Gastrocnemius medialis (tissue), 4 donors: ENCODE data around the gene C1orf174. TPM values are rescaled to one million over a fixed set of nuclear protein-coding genes. Genes with fewer than 3 reads are reported as not detected.

Experiments
- ATAC-seq, 2 donors: fragments of 150-250 bp; one replicate each; pipeline ENCODE4 v1.9.1; 2016
- DNase-seq, 2 donors: peaks; one replicate each; pipeline ENCODE4 v3.0.0-alpha.2; 2019
- H3K27ac ChIP-seq, 4 donors: fragments of 200-600 bp; sonication (generic); 1 replicate in 1 of 4; 2 replicates in 3 of 4; pipeline ENCODE4 v1.5.1; 2016 to 2018; ENCODE audit warnings: mild to moderate bottlenecking in 2 of 4, moderate library complexity in 1 of 4
- H3K27me3 ChIP-seq, 3 donors: fragments of 200-600 bp; sonication (generic) in 2 of 3; 1 replicate in 1 of 3; 2 replicates in 2 of 3; pipeline versions ENCODE4 v1.5.1 to v1.6.0; 2016 to 2019; ENCODE audit warnings: mild to moderate bottlenecking in 1 of 3, moderate library complexity in 1 of 3
- H3K36me3 ChIP-seq, 2 donors: fragments of 200-600 bp; sonication (generic) in 1 of 2; one replicate each; pipeline ENCODE4 v1.5.1; 2017 to 2018
- H3K4me1 ChIP-seq, 2 donors: fragments of 200-600 bp; sonication (generic) in 1 of 2; one replicate each; pipeline ENCODE4 v1.5.1; 2016 to 2017; ENCODE audit warnings: mild to moderate bottlenecking in 2 of 2
- H3K4me3 ChIP-seq, 4 donors: fragments of 200-600 bp; sonication (generic) in 3 of 4; 1 replicate in 1 of 4; 2 replicates in 3 of 4; pipeline ENCODE4 v1.5.1; 2016 to 2019; ENCODE audit warnings: mild to moderate bottlenecking in 2 of 4
- H3K9me3 ChIP-seq, 3 donors: fragments of 200-600 bp; sonication (generic) in 2 of 3; 1 replicate in 1 of 3; 2 replicates in 2 of 3; pipeline ENCODE4 v1.5.1; 2016 to 2019
- POLR2A ChIP-seq, 2 donors: fragments of 450-650 bp; IDR thresholded peaks; one replicate each; pipeline ENCODE4 v1.6.1; 2017; ENCODE audit warnings: antibody characterized with exemption in 2 of 2, mild to moderate bottlenecking in 2 of 2, moderate library complexity in 2 of 2
- in situ Hi-C, 4 donors: fragments of 200-750 bp; cut with MboI; loops; one replicate each; pipeline versions ENCODE4 v1.15.0 to v1.8.0; 2017; ENCODE audit warnings: low sequenced_read_pairs in 4 of 4
- intact Hi-C: fragments of 100-400 bp; cut with DNase I; formaldehyde crosslinking; loops from one replicate; pipeline ENCODE4 v1.15.1; 2023; ENCODE audit warnings: low total_unique reads
- total RNA-seq, 4 donors: library from RNA; depleted of rRNA; stranded (reverse); fragments of >200 nt; gene quantifications; one replicate each; pipeline versions ENCODE4 v1.1.0 to v1.2.3, GENCODE V29; 2016
- TF ChIP-seq, protein P1 (sequence below), 5 experiments: fragments of 450-650 bp in 3 of 5; fragments of 200-600 bp in 2 of 5; sonication (generic) in 2 of 5; IDR thresholded peaks in 4 of 5; conservative IDR thresholded peaks in 1 of 5; 1 replicate in 4 of 5; 2 replicates in 1 of 5; pipeline ENCODE4 v1.5.1; 2016 to 2019; ENCODE audit warnings: antibody characterized with exemption in 5 of 5, mild to moderate bottlenecking in 3 of 5, moderate library complexity in 3 of 5

The C1orf174 gene
- total RNA-seq, 4 donors from 2014 or later: 10.1 to 28.5 (median 13.5) TPM

DNA sequence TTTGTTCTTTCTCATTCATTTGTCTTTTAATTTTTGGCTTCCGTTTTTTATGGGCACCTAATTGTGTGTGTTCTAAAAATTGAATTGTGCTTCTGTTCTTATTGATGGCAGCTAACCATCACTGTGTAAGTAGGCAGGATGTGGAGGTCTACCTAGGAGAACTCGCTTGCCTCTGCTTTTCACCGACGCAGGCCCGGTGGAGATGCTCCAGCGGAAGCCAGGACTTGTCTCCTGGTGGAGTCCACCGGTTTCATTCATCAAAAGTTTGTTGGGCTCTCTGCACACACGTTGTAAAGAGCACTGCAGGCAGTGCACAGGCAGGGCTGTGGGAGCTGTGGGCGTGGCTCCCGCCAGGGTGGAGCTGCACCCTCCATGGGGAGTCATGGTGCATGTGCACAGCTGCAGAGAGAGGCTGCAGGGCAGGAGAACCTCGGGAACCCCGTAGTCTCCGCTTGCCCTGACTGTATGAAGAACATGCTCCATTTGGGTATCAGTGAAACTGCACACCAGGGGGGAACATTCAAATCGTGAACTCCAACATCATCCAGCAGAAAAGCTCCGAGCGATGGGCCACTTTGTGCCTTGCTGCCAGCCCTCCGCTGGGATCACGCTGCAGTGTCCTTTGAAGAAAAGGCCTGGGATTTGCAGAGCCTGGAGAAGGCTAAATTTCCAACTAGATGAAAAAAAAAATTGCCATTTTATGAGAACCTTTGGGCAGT, 6.0 kb upstream of the C1orf174 start:
- in situ Hi-C loops: no loop called here
- ATAC-seq: no peak
- H3K36me3 ChIP-seq: no peaks in the 10 kb centered on the region
- no peak for TF ChIP-seq POLR2A (IDR thresholded peaks at IDR 0.05)
- TF ChIP-seq, protein P1, sequence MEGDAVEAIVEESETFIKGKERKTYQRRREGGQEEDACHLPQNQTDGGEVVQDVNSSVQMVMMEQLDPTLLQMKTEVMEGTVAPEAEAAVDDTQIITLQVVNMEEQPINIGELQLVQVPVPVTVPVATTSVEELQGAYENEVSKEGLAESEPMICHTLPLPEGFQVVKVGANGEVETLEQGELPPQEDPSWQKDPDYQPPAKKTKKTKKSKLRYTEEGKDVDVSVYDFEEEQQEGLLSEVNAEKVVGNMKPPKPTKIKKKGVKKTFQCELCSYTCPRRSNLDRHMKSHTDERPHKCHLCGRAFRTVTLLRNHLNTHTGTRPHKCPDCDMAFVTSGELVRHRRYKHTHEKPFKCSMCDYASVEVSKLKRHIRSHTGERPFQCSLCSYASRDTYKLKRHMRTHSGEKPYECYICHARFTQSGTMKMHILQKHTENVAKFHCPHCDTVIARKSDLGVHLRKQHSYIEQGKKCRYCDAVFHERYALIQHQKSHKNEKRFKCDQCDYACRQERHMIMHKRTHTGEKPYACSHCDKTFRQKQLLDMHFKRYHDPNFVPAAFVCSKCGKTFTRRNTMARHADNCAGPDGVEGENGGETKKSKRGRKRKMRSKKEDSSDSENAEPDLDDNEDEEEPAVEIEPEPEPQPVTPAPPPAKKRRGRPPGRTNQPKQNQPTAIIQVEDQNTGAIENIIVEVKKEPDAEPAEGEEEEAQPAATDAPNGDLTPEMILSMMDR (IDR thresholded peaks at IDR 0.05 in 4 of 5, conservative IDR thresholded peaks at IDR 0.05 in 1 of 5): no peak
- DNase-seq: no peak
- H3K9me3 ChIP-seq: no peaks in the 10 kb centered on the region
- peaks cover 0 to 8% of the 10 kb centered on the region in 2 donors for H3K4me1 ChIP-seq
- no peak overlapping the region for H3K27ac ChIP-seq
- H3K4me3 ChIP-seq: no peak overlapping the region
- peaks cover 0 to 6% (median 0%) of the 10 kb centered on the region in 3 donors for H3K27me3 ChIP-seq
- intact Hi-C loops: loop anchor here (10.0 kb wide), 1 partner anchor 281 kb away; the partner anchor contains the start of gene TPRG1L

DNA sequence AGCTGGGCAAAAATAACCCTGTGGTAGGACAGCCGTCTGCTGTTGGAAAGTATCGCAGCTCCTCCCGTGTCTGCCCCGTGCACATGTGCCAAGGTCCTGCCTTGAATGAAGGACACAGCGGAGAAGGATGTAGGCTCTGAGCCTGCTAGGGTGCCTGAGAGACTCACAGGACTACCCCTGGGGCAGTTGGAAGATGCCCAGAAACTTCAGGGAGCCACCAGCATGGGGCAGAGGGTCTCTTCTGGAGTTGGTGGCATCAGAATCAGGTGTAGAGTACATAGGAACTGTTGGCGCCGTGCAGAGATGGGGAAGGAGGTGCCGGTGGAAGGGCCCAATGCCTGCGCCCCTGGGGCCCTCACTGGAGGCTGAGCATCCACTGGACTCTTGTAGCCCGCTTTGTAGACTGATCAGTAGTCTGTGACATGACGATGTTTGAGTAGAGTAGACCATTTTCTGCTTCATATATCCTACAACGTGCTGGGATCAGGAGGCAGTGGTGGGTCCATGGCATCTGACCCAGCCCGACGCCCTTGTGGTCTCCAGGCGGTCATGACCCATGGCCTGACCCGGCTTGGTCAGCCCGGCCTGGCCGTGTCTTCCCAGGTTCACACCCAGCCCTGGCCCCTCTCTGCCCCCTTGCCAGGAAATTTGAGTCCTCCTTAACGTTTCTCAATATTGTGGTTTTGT, 5.3 kb upstream of the C1orf174 start:
- ATAC-seq: no peak
- intact Hi-C loops (loop anchor here (10.0 kb wide), 1 partner anchor 281 kb away; the partner anchor contains the start of gene TPRG1L), in situ Hi-C loops (no loop called here)
- Histone ChIP-seq H3K4me3 (no peak overlapping the region), H3K36me3 (no peaks in the 10 kb centered on the region), H3K9me3 (no peaks in the 10 kb centered on the region), H3K4me1 (peaks cover 0 to 8% of the 10 kb centered on the region in 2 donors), H3K27ac (no peak overlapping the region), H3K27me3 (no peaks in the 10 kb centered on the region)
- no peak for DNase-seq
- TF ChIP-seq POLR2A (IDR thresholded peaks at IDR 0.05): no peak
- TF ChIP-seq, protein P1 (IDR thresholded peaks at IDR 0.05 in 4 of 5, conservative IDR thresholded peaks at IDR 0.05 in 1 of 5): no peak

DNA sequence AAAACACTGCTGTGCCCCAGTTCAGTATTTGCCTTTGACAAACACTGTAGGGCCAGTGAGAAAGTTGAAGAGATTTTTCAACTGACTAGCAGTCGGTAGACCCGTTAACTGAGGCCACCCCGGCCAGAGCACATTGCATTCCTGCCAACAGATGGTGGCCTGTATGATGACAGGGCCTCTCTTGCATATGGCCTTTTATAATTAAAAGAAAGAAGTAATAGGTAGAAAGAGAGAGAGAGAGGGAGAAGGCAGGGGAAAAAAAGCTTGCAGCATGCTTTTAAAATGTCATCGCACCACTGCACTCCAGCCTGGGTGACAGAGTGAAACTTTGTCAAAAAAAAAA, 4.7 kb upstream of the C1orf174 start:
- ATAC-seq: no peak
- H3K9me3 ChIP-seq: no peaks in the 10 kb centered on the region
- no peaks in the 10 kb centered on the region for H3K36me3 ChIP-seq
- no peak overlapping the region for H3K4me3 ChIP-seq
- H3K4me1 ChIP-seq: peaks cover 0 to 8% of the 10 kb centered on the region in 2 donors
- no peaks in the 10 kb centered on the region for H3K27me3 ChIP-seq
- intact Hi-C loops (loop anchor here (5.0 to 10.0 kb wide), 2 partner anchors 280 to 1988 kb away; partner anchors contain the start of genes CALML6, TMEM52 and TPRG1L), in situ Hi-C loops (no loop called here)
- no peak for DNase-seq
- no peak for TF ChIP-seq POLR2A (IDR thresholded peaks at IDR 0.05)
- TF ChIP-seq, protein P1 (IDR thresholded peaks at IDR 0.05 in 4 of 5, conservative IDR thresholded peaks at IDR 0.05 in 1 of 5): no peak
- no peak overlapping the region for H3K27ac ChIP-seq

DNA sequence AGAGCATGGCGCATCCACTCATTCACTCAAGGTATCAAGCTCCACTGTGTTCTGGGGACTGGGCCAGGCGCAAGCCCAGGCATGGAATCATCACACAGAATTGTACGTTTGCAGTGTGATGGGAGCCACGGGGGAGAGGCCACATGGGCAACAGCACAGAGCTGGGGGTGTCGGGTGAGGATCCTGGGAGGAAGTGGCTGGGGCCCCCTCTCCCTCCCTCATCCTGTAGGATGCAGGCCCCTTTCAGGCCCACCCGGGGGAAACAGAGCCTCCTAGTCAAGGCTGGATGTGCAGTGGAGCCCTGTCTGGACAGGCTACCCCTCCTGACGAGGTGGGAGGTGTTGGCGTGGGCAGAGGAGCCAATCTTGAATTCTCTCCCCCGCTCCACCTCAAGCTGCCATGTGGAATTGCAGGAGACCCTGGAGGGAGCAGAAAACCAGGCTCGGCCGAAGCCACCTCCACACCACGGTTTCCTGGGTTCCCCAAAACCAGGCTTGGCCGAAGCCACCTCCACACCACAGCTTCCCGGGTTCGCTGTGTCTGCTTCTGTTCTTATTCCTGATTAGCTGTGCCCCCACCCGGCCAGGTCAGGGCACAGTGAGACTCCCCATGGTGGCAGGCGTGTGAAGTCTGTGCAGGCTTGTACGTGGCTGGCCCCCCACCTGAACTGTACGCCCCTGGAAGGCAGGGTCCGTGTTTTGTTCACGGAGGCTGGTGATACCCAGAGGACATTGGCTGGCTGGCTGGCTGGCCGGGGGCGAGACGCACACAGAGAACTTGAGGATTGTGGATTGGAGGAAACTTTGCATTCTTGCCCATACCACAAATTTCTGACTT, 4.2 kb upstream of the C1orf174 start:
- Histone ChIP-seq H3K9me3 (no peaks in the 10 kb centered on the region), H3K4me1 (peaks cover 6 to 8% of the 10 kb centered on the region in 2 donors), H3K36me3 (no peaks in the 10 kb centered on the region), H3K27ac (no peak overlapping the region), H3K4me3 (no peak overlapping the region), H3K27me3 (no peaks in the 10 kb centered on the region)
- intact Hi-C loops: loop anchor here (5.0 to 10.0 kb wide), 2 partner anchors 279 to 1987 kb away; partner anchors contain the start of genes CALML6, TMEM52 and TPRG1L
- ATAC-seq (no peak), DNase-seq (no peak)
- TF ChIP-seq, protein P1 (IDR thresholded peaks at IDR 0.05 in 4 of 5, conservative IDR thresholded peaks at IDR 0.05 in 1 of 5): no peak
- no peak for TF ChIP-seq POLR2A (IDR thresholded peaks at IDR 0.05)
- in situ Hi-C loops: no loop called here
